Spleen (tissue), 7 donors: ENCODE results near the gene CDC42BPA.

ENCODE experiments used
- CTCF ChIP-seq, 11 experiments: fragments of 200-600 bp in 7 of 11; fragments of 450-650 bp in 4 of 11; sonication (generic) in 4 of 11; IDR thresholded peaks in 8 of 11; conservative IDR thresholded peaks in 3 of 11; 1 replicate in 7 of 11; 2 replicates in 4 of 11; pipeline versions ENCODE4 v1.4.0 to v1.8.0; 2016 to 2021; ENCODE audit warnings: antibody characterized with exemption in 11 of 11, inconsistent platforms in 4 of 11, mild to moderate bottlenecking in 1 of 11
- POLR2A ChIP-seq, 3 donors: fragments of 450-650 bp; IDR thresholded peaks; one replicate each; pipeline ENCODE4 v1.5.1; 2017; ENCODE audit warnings: antibody characterized with exemption in 3 of 3, mild to moderate bottlenecking in 1 of 3
- donor health status: DM: no; HTN: no; CAD: no; lungs with moderate emphysema.
- donor health status: DM: no; HTN: no; CAD: no.
- donor health status: DM: no; HTN: no; CAD: no.

- TF ChIP-seq CTCF (IDR thresholded peaks at IDR 0.05 in 8 of 11, conservative IDR thresholded peaks at IDR 0.05 in 3 of 11) = no peak
- no peak for TF ChIP-seq POLR2A (IDR thresholded peaks at IDR 0.05)
Observed at GRCh38 chr1:227192163-227192562, 126.1 kb downstream of the CDC42BPA start.
